Breast epithelium (tissue), 3 donors: Measurements from ENCODE around the gene PLEKHA6.

Source experiments
- POLR2A ChIP-seq: fragments of 450-650 bp; IDR thresholded peaks from one replicate; pipeline ENCODE4 v1.6.1; 2016; ENCODE audit warnings: antibody characterized with exemption, mild to moderate bottlenecking, moderate library complexity
- POLR2AphosphoS5 ChIP-seq, 3 donors: sonication (generic); formaldehyde crosslinking; IDR thresholded peaks; one replicate each; pipeline ENCODE4 v1.6.1; 2017; ENCODE audit warnings: antibody characterized with exemption in 3 of 3
- TF ChIP-seq, protein P1 (sequence below), 3 donors: fragments of 450-650 bp; IDR thresholded peaks; one replicate each; pipeline ENCODE4 v1.5.1; 2016 to 2017; ENCODE audit warnings: antibody characterized with exemption in 3 of 3, mild to moderate bottlenecking in 3 of 3, moderate library complexity in 3 of 3

DNA sequence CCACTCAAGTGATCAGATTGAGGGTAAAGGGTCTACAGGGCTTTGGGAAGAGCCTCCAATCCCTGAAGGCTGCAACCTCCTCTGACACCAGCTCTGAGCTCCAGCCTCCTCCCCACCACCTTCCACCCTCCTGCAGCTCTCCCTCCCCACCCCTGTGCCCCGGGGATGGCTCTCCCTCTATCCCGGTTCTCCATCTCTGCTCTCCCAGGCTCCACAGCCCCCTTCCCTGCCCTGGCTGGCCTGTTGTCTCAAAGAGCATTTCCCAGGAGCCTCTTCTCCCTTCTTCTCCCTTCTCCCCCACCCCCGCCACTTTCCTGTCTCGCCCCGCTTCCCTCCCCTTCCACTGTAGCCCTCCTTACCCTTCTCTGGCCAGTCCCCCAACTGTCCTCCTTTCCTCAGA is 1.1 kb downstream of the PLEKHA6 start:
- TF ChIP-seq, protein P1, sequence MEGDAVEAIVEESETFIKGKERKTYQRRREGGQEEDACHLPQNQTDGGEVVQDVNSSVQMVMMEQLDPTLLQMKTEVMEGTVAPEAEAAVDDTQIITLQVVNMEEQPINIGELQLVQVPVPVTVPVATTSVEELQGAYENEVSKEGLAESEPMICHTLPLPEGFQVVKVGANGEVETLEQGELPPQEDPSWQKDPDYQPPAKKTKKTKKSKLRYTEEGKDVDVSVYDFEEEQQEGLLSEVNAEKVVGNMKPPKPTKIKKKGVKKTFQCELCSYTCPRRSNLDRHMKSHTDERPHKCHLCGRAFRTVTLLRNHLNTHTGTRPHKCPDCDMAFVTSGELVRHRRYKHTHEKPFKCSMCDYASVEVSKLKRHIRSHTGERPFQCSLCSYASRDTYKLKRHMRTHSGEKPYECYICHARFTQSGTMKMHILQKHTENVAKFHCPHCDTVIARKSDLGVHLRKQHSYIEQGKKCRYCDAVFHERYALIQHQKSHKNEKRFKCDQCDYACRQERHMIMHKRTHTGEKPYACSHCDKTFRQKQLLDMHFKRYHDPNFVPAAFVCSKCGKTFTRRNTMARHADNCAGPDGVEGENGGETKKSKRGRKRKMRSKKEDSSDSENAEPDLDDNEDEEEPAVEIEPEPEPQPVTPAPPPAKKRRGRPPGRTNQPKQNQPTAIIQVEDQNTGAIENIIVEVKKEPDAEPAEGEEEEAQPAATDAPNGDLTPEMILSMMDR (IDR thresholded peaks at IDR 0.05) = no peak
- TF ChIP-seq POLR2AphosphoS5 (IDR thresholded peaks at IDR 0.05) (no peak), POLR2A (no peak)
